HepG2 (cell line): ENCODE data around the gene SLC25A1. TPM values are rescaled to one million over a fixed set of nuclear protein-coding genes. Genes with fewer than 3 reads are reported as not detected.

Experiments used
- ATAC-seq: fragments of 200-7000 bp; cut with Tn5 transposase; 3 replicates; pipeline ENCODE4 v1.9.1; 2020; ENCODE audit warnings: mild to moderate bottlenecking, moderate library complexity
- BruUV-seq: library from RNA; stranded (reverse); fragments of 400-500 nt; replicated peaks from 2 replicates; lab custom pipeline; 2021; lab: Mats Ljungman, UMichigan
- CTCF ChIA-PET: fragments of 300-600 bp; formaldehyde crosslinking; extraction: SDS; loops from one replicate; lab custom pipeline; 2021; ENCODE audit warnings: low total read pairs, inconsistent platforms, low intra/inter-chr PET ratio; lab: Yijun Ruan, JAX
- POLR2A ChIA-PET: fragments of 350-600 bp; sonication (Branson Sonifier 250); formaldehyde crosslinking; loops from one replicate; lab custom pipeline; 2020; ENCODE audit warnings: antibody characterized with exemption, inconsistent platforms; lab: Yijun Ruan, JAX
- DNase-seq: peaks from one replicate; pipeline ENCODE4 v3.0.0-alpha.2; 2015; ENCODE audit warnings: low spot score
- FAIRE-seq: peaks from 3 replicates; lab custom pipeline; 2011; peaks lifted over from hg19 to GRCh38; lab: Jason Lieb, UNC
- H2AFZ ChIP-seq: one replicate; pipeline ENCODE4 v1.6.1; 2011; ENCODE audit warnings: low read length, inconsistent platforms
- H3K27ac ChIP-seq: fragments of 300-600 bp; 3 replicates; pipeline ENCODE4 v1.8.0; 2011; ENCODE audit warnings: mixed run types, mild to moderate bottlenecking, mixed read lengths, low read length, inconsistent platforms; ENCODE audit not compliant: insufficient read depth; ENCODE audit errors: extremely low read length
- H3K27me3 ChIP-seq, 2 experiments: fragments of 200-600 bp in 1 of 2; 2 replicates in 1 of 2; 3 replicates in 1 of 2; pipeline versions ENCODE4 v1.6.0 to v1.8.0; 2011; ENCODE audit warnings: low read length in 2 of 2, mild to moderate bottlenecking in 2 of 2, moderate library complexity in 2 of 2, inconsistent platforms in 1 of 2; ENCODE audit not compliant: insufficient read depth in 2 of 2, control insufficient read depth in 1 of 2
- H3K36me3 ChIP-seq, 2 experiments: fragments of 200-600 bp in 1 of 2; replicated peaks in 1 of 2; 2 replicates in 1 of 2; 3 replicates in 1 of 2; pipeline versions ENCODE4 v1.5.1 to v1.8.0; 2011; ENCODE audit warnings: low read length in 2 of 2, inconsistent platforms in 1 of 2; ENCODE audit not compliant: insufficient read depth in 2 of 2, control insufficient read depth in 1 of 2
- H3K4me1 ChIP-seq: 2 replicates; pipeline ENCODE4 v1.5.1; 2012; ENCODE audit warnings: low read length, inconsistent platforms; ENCODE audit not compliant: insufficient read depth
- H3K4me2 ChIP-seq: 2 replicates; pipeline ENCODE4 v1.6.0; 2011; ENCODE audit warnings: low read depth, low read length, inconsistent platforms
- H3K4me3 ChIP-seq, 3 experiments: fragments of 200-600 bp in 1 of 3; sonication (generic), shearing (Covaris generic) in 1 of 3; replicated peaks in 1 of 3; 2 replicates each; pipeline ENCODE4 v1.5.1; 2011 to 2016; ENCODE audit warnings: low read length in 3 of 3, inconsistent platforms in 2 of 3, low read depth in 2 of 3, mild to moderate bottlenecking in 2 of 3, control low read depth in 1 of 3, mixed read lengths in 1 of 3; ENCODE audit not compliant: insufficient read depth in 1 of 3
- H3K79me2 ChIP-seq: one replicate; pipeline ENCODE4 v1.6.1; 2011; ENCODE audit warnings: low read length, inconsistent platforms; ENCODE audit not compliant: insufficient read depth
- H3K9ac ChIP-seq: 2 replicates; pipeline ENCODE4 v1.6.0; 2011; ENCODE audit warnings: mild to moderate bottlenecking, low read depth, low read length, inconsistent platforms; ENCODE audit not compliant: insufficient read depth
- H3K9me3 ChIP-seq: 2 replicates; pipeline ENCODE4 v1.5.1; 2012; ENCODE audit warnings: mild to moderate bottlenecking, low read length
- H4K20me1 ChIP-seq: 2 replicates; pipeline ENCODE4 v1.6.0; 2011; ENCODE audit warnings: inconsistent platforms, mild to moderate bottlenecking, low read length, moderate library complexity; ENCODE audit not compliant: insufficient read depth
- ARHGAP35 ChIP-seq: sonication (generic); formaldehyde crosslinking; IDR thresholded peaks from 2 replicates; pipeline ENCODE4 v1.9.0; 2022; ENCODE audit warnings: mild to moderate bottlenecking, inconsistent platforms, moderate library complexity, missing genetic modification reagents, borderline replicate concordance
- CBX2 ChIP-seq, 2 experiments: fragments of 200-600 bp in 1 of 2; sonication (generic); formaldehyde crosslinking in 1 of 2; IDR thresholded peaks; 2 replicates each; pipeline versions ENCODE4 v1.7.0 to v1.8.1; 2018 to 2022; ENCODE audit warnings: low read depth in 2 of 2, low read length in 1 of 2, mild to moderate bottlenecking in 1 of 2, missing genetic modification reagents in 1 of 2
- FOSL1 ChIP-seq: sonication (generic); formaldehyde crosslinking; IDR thresholded peaks from 2 replicates; pipeline ENCODE4 v1.9.0; 2021; ENCODE audit warnings: missing genetic modification reagents, borderline replicate concordance
- FOSL2 ChIP-seq: sonication (generic); formaldehyde crosslinking; IDR thresholded peaks from 2 replicates; pipeline ENCODE4 v1.4.0; 2020; ENCODE audit warnings: missing genetic modification reagents
- IKZF4 ChIP-seq: sonication (generic); formaldehyde crosslinking; IDR thresholded peaks from 2 replicates; pipeline ENCODE4 v1.5.1; 2020; ENCODE audit warnings: borderline replicate concordance, mild to moderate bottlenecking, low read depth, missing genetic modification reagents; ENCODE audit errors: not compliant biosample characterization
- NFKBIZ ChIP-seq: IDR thresholded peaks from 2 replicates; pipeline ENCODE4 v1.6.1; 2018; ENCODE audit warnings: missing genetic modification reagents, missing compliant biosample characterization
- POGK ChIP-seq: sonication (generic); formaldehyde crosslinking; conservative IDR thresholded peaks from 2 replicates; pipeline ENCODE4 v1.8.0; 2022; ENCODE audit warnings: mild to moderate bottlenecking, moderate library complexity, missing genetic modification reagents
- SATB2 ChIP-seq: sonication (generic); formaldehyde crosslinking; IDR thresholded peaks from 2 replicates; pipeline ENCODE4 v1.5.0; 2020; ENCODE audit warnings: missing genetic modification reagents
- SIX4 ChIP-seq: sonication (generic); formaldehyde crosslinking; IDR thresholded peaks from 2 replicates; pipeline ENCODE4 v1.4.0; 2020; ENCODE audit warnings: missing genetic modification reagents
- SNRNP70 ChIP-seq: fragments of 200-400 bp; formaldehyde crosslinking; IDR thresholded peaks from 2 replicates; pipeline ENCODE4 v1.6.1; 2017; ENCODE audit warnings: mild to moderate bottlenecking, low read depth, low read length, moderate library complexity
- TEAD3 ChIP-seq: optimal IDR thresholded peaks from 2 replicates; pipeline ENCODE3; 2016; ENCODE audit warnings: borderline replicate concordance
- TFAP4 ChIP-seq: sonication (generic); IDR thresholded peaks from 2 replicates; pipeline ENCODE4 v1.6.1; 2016; ENCODE audit warnings: low read depth, borderline replicate concordance
- TGIF2 ChIP-seq: IDR thresholded peaks from 2 replicates; pipeline ENCODE4 v1.6.1; 2016; ENCODE audit warnings: control low read depth, missing compliant biosample characterization
- TIGD3 ChIP-seq: sonication (generic); formaldehyde crosslinking; IDR thresholded peaks from 2 replicates; pipeline ENCODE4 v1.5.1; 2020; ENCODE audit warnings: mild to moderate bottlenecking, missing genetic modification reagents, borderline replicate concordance
- TMF1 ChIP-seq: sonication (generic); formaldehyde crosslinking; IDR thresholded peaks from 2 replicates; pipeline ENCODE4 v1.8.1; 2022; ENCODE audit warnings: low read depth, missing genetic modification reagents
- ZNF143 ChIP-seq: sonication (generic); formaldehyde crosslinking; IDR thresholded peaks from 2 replicates; pipeline ENCODE4 v1.4.0; 2020; ENCODE audit warnings: missing genetic modification reagents
- ZNF746 ChIP-seq: sonication (generic); formaldehyde crosslinking; IDR thresholded peaks from 2 replicates; pipeline ENCODE4 v1.8.0; 2022; ENCODE audit warnings: mild to moderate bottlenecking, missing genetic modification reagents
- ZNF768 ChIP-seq: sonication (generic); formaldehyde crosslinking; IDR thresholded peaks from 2 replicates; pipeline ENCODE4 v1.4.0; 2020; ENCODE audit warnings: missing genetic modification reagents
- WGBS: methylation state at CpG from one replicate; pipeline ENCODE4 v1.1.6; 2017; ENCODE audit warnings: low lambda C conversion rate; 5-methylcytosine and 5-hydroxymethylcytosine counted together
- in situ Hi-C: cut with HindIII; loops from 2 replicates; pipeline ENCODE4 v1.10.0; 2017; ENCODE audit warnings: low pct_unique_long_range_greater_than_20kb; ENCODE audit not compliant: extremely low pct_ligation_motif_present
- intact Hi-C: fragments of 100-400 bp; cut with micrococcal nuclease; formaldehyde crosslinking; loops from one replicate; pipeline ENCODE4 v1.10.0; 2022; ENCODE audit not compliant: unreplicated experiment
- polyA plus RNA-seq, 8 experiments: library from polyadenylated mRNA; depleted of rRNA in 3 of 8; stranded (reverse) in 7 of 8; unstranded in 1 of 8; fragments of >200 nt; fragmentation: Illumina TruSeq in 4 of 8; extraction: Trizol in 4 of 8; gene quantifications; 2 replicates each; pipeline versions ENCODE4 v1.2.1 to v1.2.3, GENCODE V29; 2011 to 2016; ENCODE audit warnings: low read depth in 4 of 8, missing spikeins in 1 of 8, mixed read lengths in 1 of 8; ENCODE audit not compliant: insufficient read depth in 1 of 8
- total RNA-seq, 5 experiments: library from RNA; depleted of rRNA; stranded (reverse); fragments of >200 nt; fragmentation: Illumina TruSeq; extraction: Trizol; gene quantifications; 2 replicates each; pipeline ENCODE4 v1.2.3, GENCODE V29; 2016; ENCODE audit warnings: low read depth in 1 of 5

The SLC25A1 gene
- total and polyA plus RNA-seq, 2 of the 13 experiments (the other 11 are each of a cell fraction or from before 2014, with no cell fraction given): 49.4 to 161 TPM

GRCh38 chr22:19151329-19152191, 27.0 kb downstream of the SLC25A1 start:
- Histone ChIP-seq H3K4me1 (no peaks in the 10 kb centered on the region), H3K79me2 (no peaks in the 10 kb centered on the region), H3K27me3 (peaks cover 7 to 56% of the 10 kb centered on the region in 2 experiments; a peak in 4 of 5 replicates), H3K27ac (no peak overlapping the region), H2AFZ (no peak overlapping the region), H3K36me3 (no peaks in the 10 kb centered on the region), H3K9ac (no peak overlapping the region), H3K9me3 (no peaks in the 10 kb centered on the region), H3K4me2 (no peak overlapping the region), H4K20me1 (no peaks in the 10 kb centered on the region), H3K4me3 (no peak overlapping the region)
- POLR2A ChIA-PET: no interaction called here
- CTCF ChIA-PET: no interaction called here
- no peak for FAIRE-seq
- no TSS peak for BruUV-seq
- 31% methylated on average over 9 of the region's 10 CpGs for WGBS
- no peak for ATAC-seq
- DNase-seq: no peak
- in situ Hi-C loops: no loop called here
- intact Hi-C loops: no loop called here
- TF ChIP-seq TMF1 (CRISPR knock-in tag) (no peak), ZNF143 (CRISPR knock-in tag) (no peak), ZNF746 (CRISPR knock-in tag) (no peak), IKZF4 (no peak), TEAD3 (CRISPR knock-in tag) (no peak), TGIF2 (no peak), SATB2 (CRISPR knock-in tag) (no peak), POGK (CRISPR knock-in tag) (no peak), ZNF768 (CRISPR knock-in tag) (no peak), TIGD3 (CRISPR knock-in tag) (no peak), NFKBIZ (CRISPR knock-in tag) (no peak), FOSL2 (CRISPR knock-in tag) (no peak), CBX2 (IDR thresholded peaks at IDR 0.05; ENCODE audit: low read depth, low read length) (no peak), CBX2 (CRISPR knock-in tag; IDR thresholded peaks at IDR 0.05; ENCODE audit: low read depth) (no peak), FOSL1 (CRISPR knock-in tag) (no peak), TFAP4 (no peak), ARHGAP35 (CRISPR knock-in tag) (no peak), SIX4 (CRISPR knock-in tag) (no peak), SNRNP70 (no peak)
